HG02973 (cell line): ENCODE measurements around the gene MCOLN2.
"Not testable (repeated sequence)": the region's sequence is repeated elsewhere in the genome, so short reads cannot be mapped to it uniquely, and the experiment has no call there.

Experiments used
- ATAC-seq: cut with Tn5 transposase; IDR thresholded peaks from one replicate; pipeline ENCODE4 v1.9.1; 2021; ENCODE audit warnings: moderate library complexity; ENCODE audit not compliant: unreplicated experiment

The MCOLN2 gene

GRCh38 chr1:84996846-84997666 is at the start of gene MCOLN2:
MCOLN2 (minus strand) TSS chr1:84997113; CDS start chr1:84996872, 241 bp downstream.
- ATAC-seq, result peak; percentile 43

- ATAC-seq, result no peak
Measured at GRCh38 chr1:85042413-85042812, 45.5 kb upstream of the MCOLN2 start.

- no peak for ATAC-seq
Measured at GRCh38 chr1:85041793-85042192, 44.9 kb upstream of the MCOLN2 start.

GRCh38 chr1:85033221-85033620 is 36.3 kb upstream of the MCOLN2 start:
- no peak for ATAC-seq

GRCh38 chr1:85030536-85030935 is 33.6 kb upstream of the MCOLN2 start:
- ATAC-seq, result no peak

- ATAC-seq, result no peak
Measured at GRCh38 chr1:85028151-85028550, 31.2 kb upstream of the MCOLN2 start.

- no peak for ATAC-seq
Measured at GRCh38 chr1:85027242-85027983, 30.5 kb upstream of the MCOLN2 start.

- no peak for ATAC-seq
Measured at GRCh38 chr1:85025940-85026339, 29.0 kb upstream of the MCOLN2 start.

- ATAC-seq, result no peak
Measured at GRCh38 chr1:85024736-85025135, 27.8 kb upstream of the MCOLN2 start.

- no peak for ATAC-seq
Measured at GRCh38 chr1:85022700-85023099, 25.8 kb upstream of the MCOLN2 start.

- no peak for ATAC-seq
Measured at GRCh38 chr1:85019994-85020393, 23.1 kb upstream of the MCOLN2 start.

GRCh38 chr1:85015826-85016225 is 18.9 kb upstream of the MCOLN2 start:
- no peak for ATAC-seq

- not testable (repeated sequence) for ATAC-seq
Measured at GRCh38 chr1:85005641-85006040, 8.7 kb upstream of the MCOLN2 start.

- ATAC-seq, result no peak
Measured at GRCh38 chr1:85001742-85002141, 4.8 kb upstream of the MCOLN2 start.

GRCh38 chr1:84998642-84999280 is 1.8 kb upstream of the MCOLN2 start:
- ATAC-seq, result peak; percentile 30

GRCh38 chr1:84997667-84998600 is 1.0 kb upstream of the MCOLN2 start:
- no peak for ATAC-seq

GRCh38 chr1:84995484-84996334 is 1.2 kb downstream of the MCOLN2 start:
- peak; percentile 45 for ATAC-seq

- ATAC-seq, result peak; percentile 42
Measured at GRCh38 chr1:84991097-84991920, 5.6 kb downstream of the MCOLN2 start.

- ATAC-seq, result peak; percentile 58
Measured at GRCh38 chr1:84988588-84988987, 8.3 kb downstream of the MCOLN2 start.
